HCT116 (cell line): Measurements from ENCODE around the gene ACD.

Experiments used
- ELF1 ChIP-seq: IDR thresholded peaks from 2 replicates; pipeline ENCODE4 v1.6.1; 2012; ENCODE audit warnings: low read depth, borderline replicate concordance
- EZH2 ChIP-seq: fragments of 200-600 bp; sonication (generic); IDR thresholded peaks from 2 replicates; pipeline ENCODE4 v1.6.1; 2017; ENCODE audit warnings: antibody characterized with exemption, mixed run types
- POLR2A ChIP-seq: IDR thresholded peaks from 2 replicates; pipeline ENCODE4 v1.7.0; 2011; ENCODE audit warnings: borderline replicate concordance; ENCODE audit not compliant: insufficient read depth, insufficient read length; ENCODE audit errors: extremely low read depth
- YY1 ChIP-seq: IDR thresholded peaks from 2 replicates; pipeline ENCODE4 v1.6.1; 2011; ENCODE audit warnings: low read length, low read depth, moderate library complexity, mild to moderate bottlenecking; ENCODE audit not compliant: insufficient replicate concordance; ENCODE audit errors: extremely low read depth
- TF ChIP-seq, protein P1 (sequence below), 3 experiments: fragments of 200-600 bp in 1 of 3; sonication (generic) in 1 of 3; IDR thresholded peaks in 2 of 3; conservative IDR thresholded peaks in 1 of 3; 2 replicates each; pipeline ENCODE4 v1.5.1; 2012 to 2017; ENCODE audit warnings: low read depth in 2 of 3, low read length in 2 of 3, antibody characterized with exemption in 1 of 3, borderline replicate concordance in 1 of 3, control low read depth in 1 of 3, mild to moderate bottlenecking in 1 of 3, mixed read lengths in 1 of 3, mixed run types in 1 of 3, moderate library complexity in 1 of 3; ENCODE audit not compliant: insufficient read depth in 1 of 3
- TF ChIP-seq, protein P2 (sequence below): IDR thresholded peaks from 2 replicates; pipeline ENCODE4 v1.6.1; 2012

DNA sequence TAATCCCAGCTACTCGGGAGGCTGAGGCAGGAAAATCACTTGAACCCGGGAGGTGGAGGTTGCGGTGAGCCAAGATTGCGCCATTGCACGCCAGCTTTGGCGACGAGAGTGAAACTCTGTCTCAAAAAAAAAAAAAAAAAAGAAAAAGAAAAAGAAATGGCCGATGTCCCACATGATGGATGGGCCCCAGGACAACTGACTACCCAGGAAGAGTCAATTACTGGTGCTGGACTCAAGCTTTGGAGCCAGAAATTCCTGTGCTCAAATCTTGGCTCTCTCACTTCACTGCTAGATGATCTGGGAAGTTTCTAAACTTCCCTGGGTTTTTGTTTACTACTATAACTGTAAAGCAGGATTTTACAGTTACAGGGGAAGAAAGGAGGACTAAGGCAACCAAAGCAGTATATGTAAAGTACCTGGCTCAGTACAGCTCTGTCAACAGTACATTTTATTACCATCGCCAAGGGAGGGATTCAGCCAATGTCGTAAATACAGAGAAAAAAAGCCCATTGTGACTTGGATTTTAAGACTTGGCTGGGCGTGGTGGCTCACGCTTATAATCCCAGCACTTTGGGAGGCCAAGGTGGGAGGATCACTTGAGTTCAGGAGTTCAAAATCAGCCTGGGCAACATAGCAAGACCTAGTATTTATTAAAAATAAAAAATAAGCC is 18.4 kb upstream of the ACD start:
- no peak for TF ChIP-seq POLR2A
- no peak for TF ChIP-seq EZH2
- TF ChIP-seq, protein P1, sequence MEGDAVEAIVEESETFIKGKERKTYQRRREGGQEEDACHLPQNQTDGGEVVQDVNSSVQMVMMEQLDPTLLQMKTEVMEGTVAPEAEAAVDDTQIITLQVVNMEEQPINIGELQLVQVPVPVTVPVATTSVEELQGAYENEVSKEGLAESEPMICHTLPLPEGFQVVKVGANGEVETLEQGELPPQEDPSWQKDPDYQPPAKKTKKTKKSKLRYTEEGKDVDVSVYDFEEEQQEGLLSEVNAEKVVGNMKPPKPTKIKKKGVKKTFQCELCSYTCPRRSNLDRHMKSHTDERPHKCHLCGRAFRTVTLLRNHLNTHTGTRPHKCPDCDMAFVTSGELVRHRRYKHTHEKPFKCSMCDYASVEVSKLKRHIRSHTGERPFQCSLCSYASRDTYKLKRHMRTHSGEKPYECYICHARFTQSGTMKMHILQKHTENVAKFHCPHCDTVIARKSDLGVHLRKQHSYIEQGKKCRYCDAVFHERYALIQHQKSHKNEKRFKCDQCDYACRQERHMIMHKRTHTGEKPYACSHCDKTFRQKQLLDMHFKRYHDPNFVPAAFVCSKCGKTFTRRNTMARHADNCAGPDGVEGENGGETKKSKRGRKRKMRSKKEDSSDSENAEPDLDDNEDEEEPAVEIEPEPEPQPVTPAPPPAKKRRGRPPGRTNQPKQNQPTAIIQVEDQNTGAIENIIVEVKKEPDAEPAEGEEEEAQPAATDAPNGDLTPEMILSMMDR (IDR thresholded peaks at IDR 0.05 in 2 of 3, conservative IDR thresholded peaks at IDR 0.05 in 1 of 3; ENCODE audit: borderline replicate concordance in 1 of 3, insufficient read depth in 1 of 3, low read depth in 2 of 3, low read length in 2 of 3): no peak
- no peak for TF ChIP-seq YY1
- TF ChIP-seq ELF1: no peak
- TF ChIP-seq, protein P2, sequence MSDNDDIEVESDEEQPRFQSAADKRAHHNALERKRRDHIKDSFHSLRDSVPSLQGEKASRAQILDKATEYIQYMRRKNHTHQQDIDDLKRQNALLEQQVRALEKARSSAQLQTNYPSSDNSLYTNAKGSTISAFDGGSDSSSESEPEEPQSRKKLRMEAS: no peak
